HepG2 (cell line): ENCODE results near the gene RCOR1. TPM values are rescaled to one million over a fixed set of nuclear protein-coding genes. Genes with fewer than 3 reads are reported as not detected.

ENCODE experiments used
- ATF5 ChIP-seq: sonication (generic); formaldehyde crosslinking; IDR thresholded peaks from 2 replicates; pipeline ENCODE4 v1.4.0; 2020; ENCODE audit warnings: mild to moderate bottlenecking, low read depth, missing genetic modification reagents
- BCL6 ChIP-seq: IDR thresholded peaks from 2 replicates; pipeline ENCODE4 v1.6.1; 2016; ENCODE audit warnings: missing genetic modification reagents, missing compliant biosample characterization
- CSRNP1 ChIP-seq: sonication (generic); formaldehyde crosslinking; IDR thresholded peaks from 2 replicates; pipeline ENCODE4 v1.8.1; 2023; ENCODE audit warnings: mild to moderate bottlenecking, missing genetic modification reagents
- FUBP1 ChIP-seq: sonication (generic); formaldehyde crosslinking; IDR thresholded peaks from 2 replicates; pipeline ENCODE4 v1.5.1; 2020; ENCODE audit warnings: missing genetic modification reagents, mild to moderate bottlenecking, borderline replicate concordance
- IKZF4 ChIP-seq: sonication (generic); formaldehyde crosslinking; IDR thresholded peaks from 2 replicates; pipeline ENCODE4 v1.5.1; 2020; ENCODE audit warnings: borderline replicate concordance, mild to moderate bottlenecking, low read depth, missing genetic modification reagents; ENCODE audit errors: not compliant biosample characterization
- IRX3 ChIP-seq: sonication (generic); formaldehyde crosslinking; IDR thresholded peaks from 2 replicates; pipeline ENCODE4 v1.8.1; 2023; ENCODE audit warnings: mild to moderate bottlenecking, low read depth, missing genetic modification reagents, borderline replicate concordance
- KDM1A ChIP-seq: IDR thresholded peaks from 2 replicates; pipeline ENCODE4 v1.6.1; 2016; ENCODE audit warnings: missing compliant biosample characterization
- MEIS1 ChIP-seq: sonication (generic); formaldehyde crosslinking; IDR thresholded peaks from 2 replicates; pipeline ENCODE4 v1.9.0; 2021; ENCODE audit warnings: mild to moderate bottlenecking, missing genetic modification reagents, moderate library complexity, borderline replicate concordance
- MXD3 ChIP-seq: IDR thresholded peaks from 2 replicates; pipeline ENCODE4 v1.6.1; 2016; ENCODE audit warnings: mild to moderate bottlenecking, missing biosample characterization, missing genetic modification reagents
- SRSF1 ChIP-seq: fragments of 200-400 bp; formaldehyde crosslinking; optimal IDR thresholded peaks from 2 replicates; pipeline ENCODE3; 2017; ENCODE audit warnings: mild to moderate bottlenecking, low read depth, low read length, moderate library complexity
- TSC22D2 ChIP-seq: sonication (generic); formaldehyde crosslinking; IDR thresholded peaks from 2 replicates; pipeline ENCODE4 v1.5.1; 2020; ENCODE audit warnings: missing genetic modification reagents, mild to moderate bottlenecking, borderline replicate concordance
- YEATS2 ChIP-seq: sonication (generic); formaldehyde crosslinking; IDR thresholded peaks from 2 replicates; pipeline ENCODE4 v1.4.0; 2020; ENCODE audit warnings: missing genetic modification reagents, borderline replicate concordance
- YY1 ChIP-seq: IDR thresholded peaks from 2 replicates; pipeline ENCODE4 v1.6.1; 2011; ENCODE audit warnings: low read length, low read depth, moderate library complexity, mild to moderate bottlenecking; ENCODE audit not compliant: insufficient read depth, insufficient replicate concordance
- ZBTB20 ChIP-seq: sonication (generic); formaldehyde crosslinking; IDR thresholded peaks from 2 replicates; pipeline ENCODE4 v1.8.1; 2023; ENCODE audit warnings: missing genetic modification reagents, low read depth, mild to moderate bottlenecking, borderline replicate concordance
- ZBTB34 ChIP-seq: sonication (generic); formaldehyde crosslinking; IDR thresholded peaks from 2 replicates; pipeline ENCODE4 v1.8.0; 2022; ENCODE audit warnings: mild to moderate bottlenecking, missing genetic modification reagents
- ZFX ChIP-seq: sonication (generic); formaldehyde crosslinking; IDR thresholded peaks from 2 replicates; pipeline ENCODE4 v1.4.0; 2020; ENCODE audit warnings: mild to moderate bottlenecking, low read depth, missing genetic modification reagents, moderate library complexity
- ZNF17 ChIP-seq: sonication (generic); formaldehyde crosslinking; IDR thresholded peaks from 2 replicates; pipeline ENCODE4 v1.5.0; 2020; ENCODE audit warnings: mild to moderate bottlenecking, missing genetic modification reagents
- ZNF280B ChIP-seq: sonication (generic); formaldehyde crosslinking; IDR thresholded peaks from 2 replicates; pipeline ENCODE4 v1.5.0; 2020; ENCODE audit warnings: missing genetic modification reagents, mild to moderate bottlenecking, borderline replicate concordance
- ZNF501 ChIP-seq: sonication (generic); formaldehyde crosslinking; IDR thresholded peaks from 2 replicates; pipeline ENCODE4 v1.5.1; 2020; ENCODE audit warnings: mild to moderate bottlenecking, moderate library complexity, missing genetic modification reagents
- ZNF619 ChIP-seq: sonication (generic); formaldehyde crosslinking; IDR thresholded peaks from 2 replicates; pipeline ENCODE4 v1.4.0; 2020; ENCODE audit warnings: mild to moderate bottlenecking, missing genetic modification reagents
- ZNF883 ChIP-seq: sonication (generic); formaldehyde crosslinking; IDR thresholded peaks from 2 replicates; pipeline ENCODE4 v1.5.1; 2020; ENCODE audit warnings: mild to moderate bottlenecking, missing genetic modification reagents; ENCODE audit errors: not compliant biosample characterization
- polyA plus RNA-seq, 8 experiments: library from polyadenylated mRNA; depleted of rRNA in 3 of 8; stranded (reverse) in 7 of 8; unstranded in 1 of 8; fragments of >200 nt; fragmentation: Illumina TruSeq in 4 of 8; extraction: Trizol in 4 of 8; gene quantifications; 2 replicates each; pipeline versions ENCODE4 v1.2.1 to v1.2.3, GENCODE V29; 2011 to 2016; ENCODE audit warnings: low read depth in 4 of 8, missing spikeins in 1 of 8, mixed read lengths in 1 of 8; ENCODE audit not compliant: insufficient read depth in 1 of 8
- total RNA-seq, 5 experiments: library from RNA; depleted of rRNA; stranded (reverse); fragments of >200 nt; fragmentation: Illumina TruSeq; extraction: Trizol; gene quantifications; 2 replicates each; pipeline ENCODE4 v1.2.3, GENCODE V29; 2016; ENCODE audit warnings: low read depth in 1 of 5

RCOR1 gene
- total and polyA plus RNA-seq, 2 of the 13 experiments (the other 11 are each of a cell fraction or from before 2014, with no cell fraction given): 10.2 to 11.1 TPM

GRCh38 chr14:102590667-102591099 is 1.8 kb upstream of the RCOR1 start (continued):
- TF ChIP-seq CSRNP1 (CRISPR knock-in tag) (0 out of 2 replicates have a peak, but pooled peaks have one; percentile 11), BCL6 (CRISPR knock-in tag) (no peak; the same call in 1 of the 2 replicates), ZNF280B (CRISPR knock-in tag) (peak; percentile 32; the same call in 1 of the 2 replicates), IRX3 (CRISPR knock-in tag) (no peak), ZBTB20 (0 out of 2 replicates have a peak, but pooled peaks have one; percentile 17), IKZF4 (CRISPR knock-in tag) (peak; percentile 31), ZNF619 (CRISPR knock-in tag) (no peak), ZNF883 (CRISPR knock-in tag) (no peak), YY1 (peak; percentile 29), ZNF501 (peak; percentile 30; the same call in 1 of the 2 replicates), ZBTB34 (CRISPR knock-in tag) (no peak), TSC22D2 (CRISPR knock-in tag) (0 out of 2 replicates have a peak, but pooled peaks have one; percentile 29), SRSF1 (no peak), MXD3 (no peak), MEIS1 (CRISPR knock-in tag) (no peak), KDM1A (CRISPR knock-in tag) (0 out of 2 replicates have a peak, but pooled peaks have one; percentile 55), YEATS2 (no peak; the same call in 1 of the 2 replicates), ZFX (CRISPR knock-in tag) (peak; percentile 83), FUBP1 (CRISPR knock-in tag) (no peak), ATF5 (CRISPR knock-in tag) (no peak), ZNF17 (CRISPR knock-in tag) (no peak)
